ENCODE measurements around the gene ACOX1.

ACOX1 gene

GRCh38 chr17:75902406-75902805 is 76.6 kb downstream of the ACOX1 start:
- no peak for DNase-seq

GRCh38 chr17:75901727-75902126 is 77.2 kb downstream of the ACOX1 start:
- DNase-seq: no peak

GRCh38 chr17:75900691-75901533 is 78.1 kb downstream of the ACOX1 start:
- DNase-seq: no peak

DNA sequence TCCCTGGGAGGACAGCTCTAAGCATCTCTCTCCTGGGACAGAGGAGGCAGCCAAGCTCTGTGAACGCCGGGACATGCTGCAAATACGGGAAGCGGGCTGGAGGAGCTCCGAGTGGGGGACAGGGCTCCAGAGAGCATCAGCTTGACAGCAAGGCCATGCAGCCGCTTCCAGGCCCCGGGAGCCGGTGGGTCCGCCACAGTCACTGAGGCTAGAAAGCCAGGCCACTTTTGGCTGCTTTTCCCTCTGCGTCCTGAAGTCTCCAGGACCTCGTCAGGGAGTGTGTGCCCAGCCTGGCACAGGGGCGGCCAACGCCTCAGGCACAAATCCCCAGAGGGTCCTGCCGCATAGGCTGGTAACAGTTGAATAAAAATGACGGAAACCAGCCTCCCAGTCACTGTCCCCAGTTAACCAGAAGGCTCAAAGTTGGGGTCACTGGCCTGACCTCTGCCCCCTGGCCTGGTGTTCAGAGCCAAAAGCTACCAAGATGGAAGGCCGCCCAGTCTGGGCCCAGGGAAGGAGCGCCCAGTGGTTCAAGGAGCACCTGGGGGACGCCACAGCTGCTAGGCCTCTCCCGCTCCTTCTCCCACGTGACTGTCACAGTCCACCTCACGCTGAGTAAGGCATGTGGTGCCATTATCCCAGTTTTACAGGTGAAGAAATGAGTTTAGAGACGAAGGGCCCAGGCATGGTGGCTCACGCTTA is 79.0 kb downstream of the ACOX1 start:
- no peak for DNase-seq

- no peak for DNase-seq
Measured at GRCh38 chr17:75899353-75899752, 79.6 kb downstream of the ACOX1 start.

- no peak for DNase-seq
Measured at GRCh38 chr17:75898791-75899190, 80.2 kb downstream of the ACOX1 start.

GRCh38 chr17:75898065-75898464 is 80.9 kb downstream of the ACOX1 start:
- DNase-seq: no peak

- DNase-seq: no peak
Measured at GRCh38 chr17:75897160-75898019, 81.6 kb downstream of the ACOX1 start.

- peak; percentile 67 for DNase-seq
Measured at GRCh38 chr17:75896415-75897159, 82.4 kb downstream of the ACOX1 start, which contains the start of gene TRIM65. TRIM65 (minus strand) TSS chr17:75896951; CDS start chr17:75896937, 14 bp downstream.

GRCh38 chr17:75895370-75896155 is 83.4 kb downstream of the ACOX1 start:
- DNase-seq: no peak

DNA sequence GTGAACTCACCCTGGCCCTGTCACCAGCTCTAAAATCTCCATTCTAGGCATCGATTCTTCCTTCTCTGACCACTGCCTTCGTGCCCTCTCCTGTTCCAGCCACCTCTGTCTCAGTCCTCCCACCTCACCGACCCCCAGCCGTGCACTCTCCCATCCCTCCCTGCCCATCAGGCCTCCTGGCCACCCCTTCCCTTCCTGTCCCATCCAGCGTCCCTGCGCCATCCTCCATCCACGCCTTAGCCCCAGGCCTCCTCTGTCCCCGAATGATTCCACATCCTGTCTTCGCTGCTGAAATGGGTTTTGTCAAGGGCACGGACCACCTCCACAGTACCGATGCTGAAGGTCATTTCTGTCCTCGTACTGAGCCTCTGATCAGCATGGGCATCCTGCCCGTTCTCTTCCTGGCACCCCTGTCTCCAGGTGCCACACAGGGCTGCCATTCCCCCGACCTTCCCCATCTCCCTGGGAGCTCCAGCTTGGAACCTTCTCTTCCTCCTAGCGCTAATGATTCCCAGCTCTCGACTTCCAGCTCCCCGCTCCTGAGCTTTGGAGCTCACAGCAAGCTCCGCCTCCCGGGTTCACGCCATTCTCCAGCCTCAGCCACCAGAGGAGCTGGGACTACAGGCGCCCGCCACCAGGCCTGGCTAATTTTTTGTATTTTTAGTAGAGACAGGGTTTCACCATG is 84.8 kb downstream of the ACOX1 start:
- DNase-seq: no peak

DNA sequence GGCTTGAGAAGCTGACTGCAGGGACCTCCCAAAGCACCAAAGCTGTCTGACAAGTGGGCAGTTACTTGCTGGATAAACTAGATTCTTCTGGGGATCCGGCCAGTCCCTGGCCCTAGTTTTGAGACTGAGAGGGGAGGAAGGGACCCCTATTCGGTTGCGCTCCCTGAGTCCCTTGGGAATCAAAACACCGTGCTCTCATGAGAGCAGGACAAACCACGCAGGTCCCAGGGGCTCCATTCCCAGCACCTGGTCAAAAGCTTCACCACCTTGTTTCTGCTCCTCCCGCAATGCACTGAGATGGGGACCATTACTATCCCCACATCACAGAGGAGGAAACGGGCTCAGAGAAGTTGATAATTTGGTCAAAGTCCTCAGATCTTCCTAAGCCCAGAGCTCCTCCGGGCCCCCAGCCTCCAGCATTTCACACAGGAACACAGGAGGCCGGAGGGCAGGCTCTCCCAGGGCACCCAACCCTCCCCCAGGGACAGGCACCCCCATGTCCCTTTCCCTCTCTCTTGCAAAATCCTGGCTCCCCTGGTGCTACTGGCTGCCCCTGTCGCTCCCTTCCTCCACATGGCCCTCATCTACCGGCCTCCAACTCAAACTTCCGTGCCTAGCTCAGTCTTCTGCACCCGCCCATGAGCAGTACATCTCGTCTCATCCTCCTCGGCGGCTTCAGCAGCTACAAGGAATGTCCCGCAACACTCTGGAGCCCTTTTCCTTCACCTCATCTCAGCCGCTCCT is 85.5 kb downstream of the ACOX1 start:
- DNase-seq: no peak

DNA sequence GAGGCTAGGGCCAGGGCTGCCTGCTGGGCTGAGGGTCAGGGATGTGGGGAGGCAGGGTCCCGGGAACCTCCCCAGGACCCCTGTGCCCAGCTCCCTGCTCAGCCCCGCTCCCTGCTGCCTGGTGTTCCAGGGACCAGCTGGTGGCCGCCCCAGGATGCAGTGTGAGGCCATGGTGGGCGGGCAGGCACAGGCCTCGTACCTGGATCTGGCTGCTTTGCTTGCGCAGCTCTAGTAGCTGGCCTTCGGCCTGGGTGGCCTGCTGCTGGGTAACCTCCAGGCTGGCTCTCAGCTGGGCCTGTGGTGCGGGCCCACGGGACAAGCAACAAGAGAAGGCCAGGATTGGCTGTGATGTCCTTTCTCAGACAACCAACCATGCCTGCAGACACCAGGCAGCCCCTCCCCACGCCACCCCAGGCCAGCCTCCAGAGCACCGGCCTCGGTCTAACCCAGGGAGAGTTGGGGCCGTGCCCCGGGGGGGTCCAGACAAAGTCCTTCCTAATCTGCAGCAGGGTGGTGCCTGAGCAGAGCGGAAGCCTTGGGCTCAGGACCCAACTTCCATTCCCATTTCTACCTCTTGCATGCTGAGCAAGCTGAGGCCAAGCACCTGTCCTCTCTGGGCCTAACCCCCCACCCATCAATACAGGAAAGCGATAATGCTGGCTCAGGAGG is 86.3 kb downstream of the ACOX1 start:
- no peak for DNase-seq

GRCh38 chr17:75891605-75892555 is 87.1 kb downstream of the ACOX1 start:
- DNase-seq: no peak

Measured in effector CD4-positive, alpha-beta T cell (primary cell).